Mesenchymal stem cell (in vitro differentiated cells and primary cell): ENCODE results near the gene DIPK2A.

Experiments
- DNase-seq: peaks from one replicate; pipeline ENCODE4 v3.0.0-alpha.2; 2013
- H2AFZ ChIP-seq: one replicate; pipeline ENCODE4 v1.6.1; 2013; ENCODE audit warnings: low read depth, mild to moderate bottlenecking, control low read depth, inconsistent platforms, low read length, moderate library complexity
- H2AK5ac ChIP-seq: 2 replicates; pipeline ENCODE4 v1.6.1; 2013; ENCODE audit warnings: low read length, moderate library complexity, mild to moderate bottlenecking, inconsistent platforms; ENCODE audit not compliant: severe bottlenecking
- H2BK120ac ChIP-seq: one replicate; pipeline ENCODE4 v1.6.1; 2013; ENCODE audit warnings: low read depth, mild to moderate bottlenecking, inconsistent platforms, low read length, moderate library complexity
- H2BK12ac ChIP-seq, 2 experiments: one replicate each; pipeline ENCODE4 v1.6.1; 2013; ENCODE audit warnings: inconsistent platforms in 2 of 2, low read length in 2 of 2, mild to moderate bottlenecking in 2 of 2, moderate library complexity in 2 of 2, control low read depth in 1 of 2
- H2BK15ac ChIP-seq: one replicate; pipeline ENCODE4 v1.6.1; 2013; ENCODE audit warnings: mild to moderate bottlenecking, low read depth, inconsistent platforms; ENCODE audit not compliant: poor library complexity, severe bottlenecking
- H2BK5ac ChIP-seq: 2 replicates; pipeline ENCODE4 v1.6.1; 2013; ENCODE audit warnings: low read depth, mild to moderate bottlenecking, low read length, control low read depth, inconsistent platforms; ENCODE audit not compliant: poor library complexity, severe bottlenecking
- H3K14ac ChIP-seq, 2 experiments: one replicate each; pipeline ENCODE4 v1.6.1; 2013; ENCODE audit warnings: inconsistent platforms in 2 of 2, low read length in 2 of 2, control low read depth in 1 of 2, mild to moderate bottlenecking in 1 of 2, moderate library complexity in 1 of 2
- H3K18ac ChIP-seq, 2 experiments: one replicate each; pipeline ENCODE4 v1.6.1; 2013; ENCODE audit warnings: inconsistent platforms in 2 of 2, low read length in 2 of 2, control low read depth in 1 of 2, low read depth in 1 of 2, mild to moderate bottlenecking in 1 of 2
- H3K23ac ChIP-seq, 2 experiments: one replicate each; pipeline ENCODE4 v1.6.1; 2013; ENCODE audit warnings: inconsistent platforms in 2 of 2, low read length in 2 of 2, mild to moderate bottlenecking in 2 of 2, moderate library complexity in 2 of 2, control low read depth in 1 of 2
- H3K27ac ChIP-seq: 2 replicates; pipeline ENCODE4 v1.5.1; 2013; ENCODE audit warnings: mild to moderate bottlenecking, moderate library complexity, low read length, control low read depth, inconsistent platforms; ENCODE audit not compliant: poor library complexity, severe bottlenecking
- H3K27me3 ChIP-seq, 2 experiments: 2 replicates each; pipeline versions ENCODE4 v1.6.1 to v1.7.0; 2013; ENCODE audit warnings: low read length in 2 of 2, mild to moderate bottlenecking in 2 of 2, moderate library complexity in 2 of 2, control low read depth in 1 of 2, inconsistent platforms in 1 of 2; ENCODE audit not compliant: control insufficient read depth in 1 of 2, insufficient read depth in 1 of 2
- H3K36me3 ChIP-seq, 2 experiments: 2 replicates each; pipeline versions ENCODE4 v1.6.1 to v1.7.0; 2013; ENCODE audit warnings: low read length in 2 of 2, control low read depth in 1 of 2, inconsistent platforms in 1 of 2, low read depth in 1 of 2, mild to moderate bottlenecking in 1 of 2; ENCODE audit not compliant: insufficient read depth in 2 of 2, control insufficient read depth in 1 of 2
- H3K4ac ChIP-seq, 2 experiments: one replicate each; pipeline ENCODE4 v1.6.1; 2013; ENCODE audit warnings: inconsistent platforms in 2 of 2, low read length in 2 of 2, mild to moderate bottlenecking in 2 of 2, moderate library complexity in 2 of 2, control low read depth in 1 of 2, low read depth in 1 of 2
- H3K4me1 ChIP-seq: 2 replicates; pipeline ENCODE4 v1.6.1; 2013; ENCODE audit warnings: low read depth, low read length, control low read depth; ENCODE audit not compliant: control insufficient read depth, insufficient read depth
- H3K4me2 ChIP-seq: 2 replicates; pipeline ENCODE4 v1.6.1; 2013; ENCODE audit warnings: low read length, mild to moderate bottlenecking, inconsistent platforms; ENCODE audit not compliant: poor library complexity, severe bottlenecking
- H3K4me3 ChIP-seq, 2 experiments: 2 replicates each; pipeline versions ENCODE4 v1.5.1 to v1.7.0; 2013; ENCODE audit warnings: low read length in 2 of 2, mild to moderate bottlenecking in 2 of 2, control low read depth in 1 of 2, low read depth in 1 of 2; ENCODE audit not compliant: insufficient read depth in 1 of 2
- H3K79me1 ChIP-seq: replicated peaks from 2 replicates; pipeline ENCODE4 v1.6.1; 2013; ENCODE audit warnings: mild to moderate bottlenecking, control low read depth, low read length, inconsistent platforms; ENCODE audit not compliant: poor library complexity, severe bottlenecking
- H3K9ac ChIP-seq: 2 replicates; pipeline ENCODE4 v1.7.0; 2013; ENCODE audit warnings: mild to moderate bottlenecking, low read length, moderate library complexity
- H3K9me3 ChIP-seq: 2 replicates; pipeline ENCODE4 v1.7.0; 2013; ENCODE audit warnings: mild to moderate bottlenecking, low read length; ENCODE audit not compliant: control insufficient read depth
- H4K8ac ChIP-seq: one replicate; pipeline ENCODE4 v1.6.1; 2013; ENCODE audit warnings: inconsistent platforms, mild to moderate bottlenecking, low read length, moderate library complexity
- H4K91ac ChIP-seq: one replicate; pipeline ENCODE4 v1.6.1; 2013; ENCODE audit warnings: mild to moderate bottlenecking, low read length, inconsistent platforms
- whole genome bisulfite sequencing: methylation state at CpG from one replicate; pipeline ENCODE4 v1.1.7; 2013; ENCODE audit warnings: mixed read lengths; 5-methylcytosine and 5-hydroxymethylcytosine counted together

Gene DIPK2A

GRCh38 chr3:143928541-143929255 lies 42.9 kb upstream of the DIPK2A start:
- H3K18ac ChIP-seq, result no peak overlapping the region
- H3K4me1 ChIP-seq, result no peaks in the 10 kb centered on the region
- H4K91ac ChIP-seq, result no peak overlapping the region
- no peaks in the 10 kb centered on the region for H3K9me3 ChIP-seq
- H3K23ac ChIP-seq, result no peak overlapping the region
- H3K14ac ChIP-seq, result no peak overlapping the region
- H2AFZ ChIP-seq, result no peak overlapping the region
- no peak overlapping the region for H2BK12ac ChIP-seq
- H3K4me2 ChIP-seq, result no peak overlapping the region
- H3K9ac ChIP-seq, result no peak overlapping the region
- no peak overlapping the region for H2BK120ac ChIP-seq
- no peaks in the 10 kb centered on the region for H3K79me1 ChIP-seq
- no peak for DNase-seq
- H4K8ac ChIP-seq, result no peak overlapping the region
- H3K27me3 ChIP-seq, result no peaks in the 10 kb centered on the region
- no peak overlapping the region for H3K4ac ChIP-seq
- no peak overlapping the region for H2BK5ac ChIP-seq
- H3K36me3 ChIP-seq, result no peaks in the 10 kb centered on the region
- H2AK5ac ChIP-seq, result no peak overlapping the region
- H2BK15ac ChIP-seq, result no peak overlapping the region
- no peak overlapping the region for H3K4me3 ChIP-seq
- no peak overlapping the region for H3K27ac ChIP-seq
- 90% methylated on average over 2 of the region's 3 CpGs for WGBS

- 73% methylated on average over 3 of the region's 3 CpGs for WGBS
- H4K8ac ChIP-seq, result no peak overlapping the region
These were observed 36.8 kb upstream of the DIPK2A start for GRCh38 chr3:143934791-143935190.

GRCh38 chr3:143935678-143936077 lies 35.9 kb upstream of the DIPK2A start:
- Histone ChIP-seq H4K8ac (no peak overlapping the region), H3K14ac (no peak overlapping the region), H3K27me3 (no peaks in the 10 kb centered on the region), H2AFZ (no peak overlapping the region), H3K4me2 (no peak overlapping the region), H3K36me3 (no peaks in the 10 kb centered on the region), H3K79me1 (no peaks in the 10 kb centered on the region), H3K27ac (no peak overlapping the region), H3K9ac (no peak overlapping the region), H2BK120ac (no peak overlapping the region), H2BK15ac (no peak overlapping the region), H2BK12ac (no peak overlapping the region), H3K4me3 (no peak overlapping the region), H4K91ac (no peak overlapping the region), H3K4me1 (no peaks in the 10 kb centered on the region), H3K23ac (no peak overlapping the region), H3K9me3 (no peaks in the 10 kb centered on the region), H3K18ac (no peak overlapping the region), H2BK5ac (no peak overlapping the region), H2AK5ac (no peak overlapping the region), H3K4ac (no peak overlapping the region)
- WGBS, result 60% methylated on average over 1 of the region's 1 CpG
- no peak for DNase-seq

More at GRCh38 chr3:143934791-143935190, 36.8 kb upstream of the DIPK2A start:
- Histone ChIP-seq H2BK120ac (no peak overlapping the region), H2BK5ac (no peak overlapping the region), H2BK12ac (no peak overlapping the region), H3K27me3 (no peaks in the 10 kb centered on the region), H3K9me3 (no peaks in the 10 kb centered on the region), H3K4me1 (no peaks in the 10 kb centered on the region), H3K23ac (no peak overlapping the region), H2AK5ac (no peak overlapping the region), H3K14ac (no peak overlapping the region), H2AFZ (no peak overlapping the region), H3K4ac (no peak overlapping the region), H4K91ac (no peak overlapping the region), H3K36me3 (no peaks in the 10 kb centered on the region), H3K18ac (no peak overlapping the region), H2BK15ac (no peak overlapping the region), H3K4me3 (no peak overlapping the region), H3K27ac (no peak overlapping the region), H3K9ac (no peak overlapping the region), H3K4me2 (no peak overlapping the region), H3K79me1 (no peaks in the 10 kb centered on the region)
- DNase-seq, result no peak

- Histone ChIP-seq H3K23ac (no peak overlapping the region), H3K36me3 (no peaks in the 10 kb centered on the region), H2AFZ (no peak overlapping the region), H2BK5ac (no peak overlapping the region), H2BK12ac (no peak overlapping the region), H3K27me3 (no peaks in the 10 kb centered on the region), H3K4me1 (no peaks in the 10 kb centered on the region), H3K4me2 (no peak overlapping the region), H3K27ac (no peak overlapping the region), H4K8ac (no peak overlapping the region), H2AK5ac (no peak overlapping the region), H3K14ac (no peak overlapping the region), H4K91ac (no peak overlapping the region), H3K9me3 (no peaks in the 10 kb centered on the region), H3K9ac (no peak overlapping the region), H3K4me3 (no peak overlapping the region), H3K18ac (no peak overlapping the region), H2BK120ac (no peak overlapping the region), H3K79me1 (no peaks in the 10 kb centered on the region), H2BK15ac (no peak overlapping the region), H3K4ac (no peak overlapping the region)
- 96% methylated on average over 1 of the region's 2 CpGs for WGBS
- DNase-seq, result no peak
These were observed 20.8 kb upstream of the DIPK2A start for GRCh38 chr3:143950810-143951209.
